ENCODE data around the gene SORCS1. TPM values are rescaled to one million over a fixed set of nuclear protein-coding genes. Genes with fewer than 3 reads are reported as not detected.

Gene SORCS1
- total RNA-seq, 6 experiments from 2014 or later: 0.04 to 0.16 (median 0.09) TPM; not detected in 2

DNA sequence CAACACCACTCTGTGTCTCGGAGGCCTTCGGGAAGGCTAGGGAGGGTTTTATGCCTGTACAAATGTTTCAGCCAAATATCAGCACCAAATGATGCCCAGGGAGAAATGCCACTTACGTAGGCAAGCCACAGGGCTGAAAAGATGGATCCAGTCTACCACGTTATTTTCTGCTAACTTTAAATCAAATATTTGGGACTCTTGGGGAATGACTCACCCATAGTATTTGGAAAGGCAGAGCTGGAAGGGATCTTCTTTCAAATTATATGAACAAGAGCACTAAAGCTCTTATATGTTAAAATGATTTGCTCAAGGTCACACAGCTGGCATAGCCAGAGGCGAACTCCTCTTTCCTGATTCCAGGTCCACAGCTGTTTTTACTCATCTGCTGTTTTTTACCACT is 591.4 kb downstream of the SORCS1 start:
- 58% methylated on average over 5 of the region's 5 CpGs for WGBS (ENCODE audit: insufficient coverage, low coverage, low lambda C conversion rate, missing lambda C conversion rate)
- TF ChIP-seq POLR2A (IDR thresholded peaks at IDR 0.05) (no peak), CTCF (IDR thresholded peaks at IDR 0.05) (no peak)
- no peaks in the 10 kb centered on the region for H3K36me3 ChIP-seq
- DNase-seq (no peak), ATAC-seq (no peak)
- intact Hi-C loops (cut with DNase I): no loop called here
- H3K27me3 ChIP-seq: no peaks in the 10 kb centered on the region
- no peaks in the 10 kb centered on the region for H3K9me3 ChIP-seq
- H3K4me3 ChIP-seq: no peak overlapping the region
- no peak overlapping the region for H3K27ac ChIP-seq
- H3K4me1 ChIP-seq: no peaks in the 10 kb centered on the region

DNA sequence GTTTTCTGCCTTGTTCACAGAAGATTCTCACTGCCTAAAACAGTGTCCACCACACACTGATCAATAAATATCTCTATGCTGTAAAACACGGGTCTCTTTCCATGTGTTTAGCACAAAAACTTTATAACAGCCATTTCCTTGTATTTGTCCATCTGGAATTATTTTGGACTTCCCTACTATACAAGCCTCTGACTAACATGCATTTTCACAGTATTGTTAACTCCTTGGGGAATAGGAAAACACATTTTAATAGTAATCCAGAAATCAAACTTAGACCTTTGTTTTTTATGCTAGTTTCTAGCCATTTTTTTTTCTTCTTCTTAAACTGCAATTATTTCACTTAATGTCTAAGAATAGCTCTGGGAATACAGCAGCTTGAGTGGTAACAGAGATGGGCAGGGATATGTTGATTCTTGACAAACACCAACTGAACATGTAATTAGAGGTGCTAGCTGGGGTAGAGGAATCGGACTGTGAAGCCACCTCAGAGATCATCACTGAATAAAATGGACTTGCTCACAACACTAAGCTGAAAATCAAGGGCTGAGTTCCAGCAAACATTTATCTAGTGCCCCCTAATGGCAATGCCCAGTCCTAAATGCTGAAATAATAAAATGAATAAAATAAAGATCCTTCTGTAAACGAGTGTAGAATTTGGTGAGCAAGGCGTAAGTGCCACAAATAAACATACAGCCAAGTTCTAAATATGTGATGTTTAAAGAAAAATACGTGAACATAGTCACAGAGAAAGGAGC is 593.1 kb downstream of the SORCS1 start:
- no peaks in the 10 kb centered on the region for H3K4me1 ChIP-seq
- ATAC-seq (peak; percentile 59 to 90 (median 76)), DNase-seq (no peak)
- H3K9me3 ChIP-seq: no peaks in the 10 kb centered on the region
- H3K4me3 ChIP-seq: no peak overlapping the region
- no peaks in the 10 kb centered on the region for H3K27me3 ChIP-seq
- TF ChIP-seq CTCF (IDR thresholded peaks at IDR 0.05): peak; percentile 51 to 63 (median 54)
- TF ChIP-seq POLR2A (IDR thresholded peaks at IDR 0.05): no peak
- H3K27ac ChIP-seq: no peak overlapping the region
- intact Hi-C loops (cut with DNase I): no loop called here
- WGBS (ENCODE audit: insufficient coverage, low coverage, low lambda C conversion rate, missing lambda C conversion rate): 20% methylated on average over 5 of the region's 5 CpGs
- H3K36me3 ChIP-seq: no peaks in the 10 kb centered on the region

DNA sequence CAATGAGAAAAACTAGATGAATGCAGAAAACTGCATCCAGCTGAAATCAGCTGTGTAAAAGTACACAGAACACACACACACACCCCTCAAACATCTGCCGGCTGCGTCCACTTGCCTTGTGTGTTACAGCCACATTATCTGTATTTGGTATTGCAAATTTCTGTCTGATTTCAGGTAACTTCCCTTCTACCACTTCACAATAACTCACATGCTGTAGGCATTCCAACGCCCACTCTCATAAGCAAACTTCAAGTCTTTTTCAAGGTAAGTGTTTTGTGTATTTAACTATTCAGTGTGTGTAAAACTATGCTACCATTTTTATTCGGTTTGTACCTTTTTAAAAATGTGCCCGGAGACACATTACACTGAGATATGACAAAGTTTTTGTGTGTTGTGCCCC is 594.2 kb downstream of the SORCS1 start:
- no peaks in the 10 kb centered on the region for H3K27me3 ChIP-seq
- ATAC-seq (no peak), DNase-seq (no peak)
- H3K27ac ChIP-seq: no peak overlapping the region
- H3K9me3 ChIP-seq: no peaks in the 10 kb centered on the region
- TF ChIP-seq CTCF (IDR thresholded peaks at IDR 0.05) (no peak), POLR2A (IDR thresholded peaks at IDR 0.05) (no peak)
- no peaks in the 10 kb centered on the region for H3K36me3 ChIP-seq
- intact Hi-C loops (cut with DNase I): no loop called here
- H3K4me3 ChIP-seq: no peak overlapping the region
- 74% methylated on average over 5 of the region's 5 CpGs for WGBS (ENCODE audit: insufficient coverage, low coverage, low lambda C conversion rate, missing lambda C conversion rate)
- H3K4me1 ChIP-seq: no peaks in the 10 kb centered on the region

DNA sequence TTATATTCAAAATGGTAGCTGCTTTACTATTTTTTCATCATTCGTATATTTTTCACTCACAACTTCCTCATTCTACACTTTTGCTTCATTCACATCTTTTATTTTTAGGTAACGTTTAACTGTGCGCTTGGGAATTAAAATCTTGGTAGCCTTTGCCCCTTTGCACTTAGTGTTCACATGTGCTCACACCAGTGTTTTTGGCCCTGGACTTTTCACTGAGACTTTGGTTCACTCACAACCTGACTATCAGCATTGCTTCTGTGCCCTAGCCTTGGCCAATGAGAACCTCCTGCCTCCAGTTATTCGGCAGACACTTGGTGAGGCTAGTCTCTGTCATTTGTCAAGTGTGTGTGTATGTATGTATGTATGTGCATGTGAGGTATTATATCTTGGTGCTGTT is 596.9 kb downstream of the SORCS1 start:
- H3K4me1 ChIP-seq: no peaks in the 10 kb centered on the region
- 33% methylated on average over 4 of the region's 4 CpGs for WGBS (ENCODE audit: insufficient coverage, low coverage, low lambda C conversion rate, missing lambda C conversion rate)
- intact Hi-C loops (cut with DNase I): no loop called here
- H3K4me3 ChIP-seq: no peak overlapping the region
- H3K27me3 ChIP-seq: no peaks in the 10 kb centered on the region
- DNase-seq: no peak
- no peak overlapping the region for H3K27ac ChIP-seq
- TF ChIP-seq POLR2A (IDR thresholded peaks at IDR 0.05) (no peak), CTCF (IDR thresholded peaks at IDR 0.05) (no peak)
- no peaks in the 10 kb centered on the region for H3K36me3 ChIP-seq
- no peaks in the 10 kb centered on the region for H3K9me3 ChIP-seq
- ATAC-seq: peak in 3 of 4 donors; percentile 45 to 59 (median 54)

All from right lobe of liver (tissue), 6 donors.